ENCODE results near the gene ADD3.
"Not testable (repeated sequence)": the region's sequence is repeated elsewhere in the genome, so short reads cannot be mapped to it uniquely, and the experiment has no call there.

The ADD3 gene

DNA sequence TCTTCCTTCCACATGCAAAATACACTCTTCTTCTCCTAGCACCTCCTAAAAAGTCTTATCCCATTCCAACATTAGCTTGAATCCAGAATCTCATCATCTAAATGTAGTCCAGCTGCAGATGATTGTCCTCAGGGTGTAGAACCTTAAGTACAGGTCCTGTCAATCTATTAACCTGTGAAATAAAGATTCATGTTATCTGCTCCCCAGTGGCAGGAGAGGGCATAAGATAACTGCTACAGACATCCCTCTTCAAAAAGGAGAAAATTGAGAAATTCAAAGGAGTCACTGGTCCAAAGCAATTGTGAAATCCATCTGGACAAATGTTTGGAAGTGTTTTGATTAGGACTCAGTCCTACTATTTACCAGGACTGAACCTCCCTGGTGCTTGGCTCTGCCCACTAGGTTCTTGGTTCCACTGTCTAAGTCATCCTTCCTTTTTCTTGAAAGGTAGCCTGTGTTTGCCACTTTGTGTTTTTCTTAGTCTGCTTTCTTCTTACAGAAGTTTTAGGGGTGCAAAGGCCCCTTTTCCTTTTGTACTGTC lies 96.2 kb downstream of the ADD3 start:
- Mint-ChIP-seq H3K27ac (no peak overlapping the region), H3K9me3 (no peaks in the 10 kb centered on the region), H3K27me3 (ENCODE audit: low read depth) (no peaks in the 10 kb centered on the region), H3K4me3 (no peak overlapping the region), H3K36me3 (ENCODE audit: low read depth) (peaks cover 43% of the 10 kb centered on the region), H3K4me1 (ENCODE audit: low read depth) (peaks cover 18% of the 10 kb centered on the region)

DNA sequence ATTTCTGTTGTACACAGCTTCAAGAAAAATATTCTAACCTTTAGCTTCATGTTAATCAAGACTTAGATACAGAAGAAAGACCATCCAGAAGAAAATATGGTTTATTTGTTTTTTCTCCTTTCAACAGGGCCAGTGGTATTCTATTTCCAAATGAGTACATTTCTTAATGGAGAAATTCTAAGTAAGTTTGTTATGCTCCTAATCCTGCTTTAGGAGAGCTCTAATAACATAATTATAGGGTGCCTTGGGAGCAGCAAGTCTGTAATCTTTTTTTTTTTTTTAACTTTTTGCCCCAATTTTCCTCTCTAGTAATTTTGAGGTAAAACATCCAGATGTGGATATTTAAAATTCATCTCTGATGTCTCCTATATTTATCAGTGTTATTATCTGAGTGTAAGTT lies 98.1 kb downstream of the ADD3 start:
- Mint-ChIP-seq H3K4me3 (no peak overlapping the region), H3K4me1 (ENCODE audit: low read depth) (peaks cover 14% of the 10 kb centered on the region), H3K36me3 (ENCODE audit: low read depth) (peaks cover 45% of the 10 kb centered on the region), H3K9me3 (no peaks in the 10 kb centered on the region), H3K27me3 (ENCODE audit: low read depth) (no peaks in the 10 kb centered on the region), H3K27ac (no peak overlapping the region)

DNA sequence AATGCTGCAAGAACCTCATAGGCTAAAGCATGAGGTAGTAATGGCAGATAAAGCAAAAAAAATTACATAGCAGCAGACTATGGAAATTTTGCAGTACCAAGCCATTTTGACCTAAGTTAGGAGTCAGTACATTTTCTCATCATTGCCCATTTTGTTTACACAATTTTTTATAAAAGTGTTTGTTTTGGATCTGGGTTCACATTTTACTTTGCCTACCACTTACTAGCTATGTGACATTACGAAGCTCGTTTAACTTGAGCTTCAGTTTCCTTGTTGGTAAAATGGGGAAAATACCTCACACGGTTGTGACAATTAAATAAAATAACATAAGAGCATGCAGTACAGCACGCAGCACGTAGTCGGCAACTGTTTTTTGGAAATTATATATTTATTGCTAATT lies 99.6 kb downstream of the ADD3 start:
- no peaks in the 10 kb centered on the region for H3K27me3 Mint-ChIP-seq (ENCODE audit: low read depth)
- no peaks in the 10 kb centered on the region for H3K9me3 Mint-ChIP-seq
- peaks cover 7% of the 10 kb centered on the region for H3K4me1 Mint-ChIP-seq (ENCODE audit: low read depth)
- H3K36me3 Mint-ChIP-seq (ENCODE audit: low read depth), result peaks cover 36% of the 10 kb centered on the region
- H3K4me3 Mint-ChIP-seq, result no peak overlapping the region
- H3K27ac Mint-ChIP-seq, result no peak overlapping the region

DNA sequence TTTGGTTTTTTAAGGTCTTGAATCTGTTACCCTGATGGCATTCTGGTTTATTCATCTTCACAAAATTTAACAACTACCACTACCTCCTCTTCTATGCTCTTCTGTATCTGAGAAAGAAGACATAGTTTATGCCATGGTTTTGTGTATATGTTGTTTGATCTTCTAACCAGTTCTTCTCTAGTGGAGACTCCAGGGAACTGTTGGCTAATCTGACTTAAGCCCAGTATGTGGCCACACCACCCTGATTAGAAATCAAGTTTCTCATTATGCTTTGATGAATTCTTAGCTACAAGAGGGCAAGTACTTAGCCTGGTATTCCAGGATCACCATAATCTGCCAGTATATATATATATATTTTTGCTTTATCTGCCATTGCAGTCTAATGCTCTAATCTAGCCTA lies 100.1 kb downstream of the ADD3 start:
- no peaks in the 10 kb centered on the region for H3K9me3 Mint-ChIP-seq
- H3K27ac Mint-ChIP-seq, result no peak overlapping the region
- H3K27me3 Mint-ChIP-seq (ENCODE audit: low read depth), result no peaks in the 10 kb centered on the region
- H3K4me1 Mint-ChIP-seq (ENCODE audit: low read depth), result peaks cover 7% of the 10 kb centered on the region
- no peak overlapping the region for H3K4me3 Mint-ChIP-seq
- H3K36me3 Mint-ChIP-seq (ENCODE audit: low read depth), result peaks cover 39% of the 10 kb centered on the region

DNA sequence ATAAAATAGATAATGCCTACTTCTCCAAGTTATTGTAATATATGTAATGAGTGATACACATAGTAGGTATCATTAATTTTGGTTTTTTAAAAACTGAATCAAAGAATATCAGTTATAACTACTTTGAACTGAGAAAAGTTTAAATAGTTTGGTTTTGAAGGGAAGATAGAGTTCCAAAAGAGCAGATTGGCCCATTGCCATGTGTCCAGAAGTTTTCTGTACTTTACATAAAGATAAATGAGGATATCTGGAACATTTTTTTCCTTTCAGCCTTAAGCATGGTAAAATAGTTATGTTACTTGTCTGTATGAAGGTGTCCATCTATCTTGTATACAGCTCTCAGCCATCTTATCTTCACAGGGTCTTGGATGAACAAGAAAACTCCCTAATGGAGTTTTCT lies 101.7 kb downstream of the ADD3 start:
- Mint-ChIP-seq H3K4me3 (no peak overlapping the region), H3K36me3 (ENCODE audit: low read depth) (peaks cover 45% of the 10 kb centered on the region), H3K9me3 (no peaks in the 10 kb centered on the region), H3K27ac (no peak overlapping the region), H3K4me1 (ENCODE audit: low read depth) (peaks cover 2% of the 10 kb centered on the region), H3K27me3 (ENCODE audit: low read depth) (no peaks in the 10 kb centered on the region)

DNA sequence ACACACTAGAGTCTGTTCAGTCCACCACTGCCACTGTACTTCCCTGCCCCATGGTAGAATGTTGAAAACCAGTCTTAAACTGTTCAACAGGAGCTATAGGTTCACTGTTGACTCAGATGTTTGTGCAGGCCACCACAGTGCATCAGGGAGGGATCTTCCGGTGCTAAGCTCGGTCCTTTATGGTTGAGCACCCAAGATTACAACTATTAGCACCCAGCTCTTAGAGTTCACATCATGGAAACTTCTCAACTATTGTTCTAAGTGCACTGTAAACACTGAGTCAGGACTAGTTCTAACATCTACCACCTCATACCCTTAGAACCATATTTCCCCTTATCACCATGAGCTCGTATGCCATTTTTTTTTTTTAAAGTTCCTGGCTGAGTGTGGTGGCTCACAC lies 102.6 kb downstream of the ADD3 start:
- Mint-ChIP-seq H3K36me3 (ENCODE audit: low read depth) (peaks cover 47% of the 10 kb centered on the region), H3K4me3 (no peak overlapping the region), H3K27ac (no peak overlapping the region)

GRCh38 chr10:110113670-110114337 lies 106.0 kb downstream of the ADD3 start:
- H3K4me1 Mint-ChIP-seq (ENCODE audit: low read depth), result no peaks in the 10 kb centered on the region
- H3K27me3 Mint-ChIP-seq (ENCODE audit: low read depth), result no peaks in the 10 kb centered on the region
- no peak overlapping the region for H3K4me3 Mint-ChIP-seq
- H3K27ac Mint-ChIP-seq, result no peak overlapping the region
- no peaks in the 10 kb centered on the region for H3K9me3 Mint-ChIP-seq
- H3K36me3 Mint-ChIP-seq (ENCODE audit: low read depth), result peaks cover 53% of the 10 kb centered on the region

More for the DNA sequence above, 102.6 kb downstream of the ADD3 start:
- no peaks in the 10 kb centered on the region for H3K9me3 Mint-ChIP-seq
- peaks cover 2% of the 10 kb centered on the region for H3K4me1 Mint-ChIP-seq (ENCODE audit: low read depth)
- H3K27me3 Mint-ChIP-seq (ENCODE audit: low read depth), result no peaks in the 10 kb centered on the region

DNA sequence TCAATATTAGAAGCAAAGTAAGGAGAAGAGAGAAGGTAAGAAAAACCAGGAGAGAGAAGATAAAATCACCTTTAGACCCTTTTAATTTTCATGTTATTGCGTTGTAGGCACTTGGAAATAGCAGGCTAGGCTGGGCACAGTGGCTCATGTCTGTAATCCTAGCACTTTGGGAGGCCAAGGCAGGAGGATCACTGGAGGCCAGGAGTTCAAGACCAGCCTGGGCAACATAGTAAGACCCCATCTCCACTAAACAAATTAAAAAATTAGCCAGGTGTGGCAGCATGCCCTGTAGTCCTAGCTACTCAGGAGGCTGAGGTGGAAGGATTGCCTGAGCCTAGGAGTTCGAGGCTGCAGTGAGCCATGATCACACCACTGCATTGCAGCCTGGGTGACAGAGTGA lies 106.9 kb downstream of the ADD3 start:
- peaks cover 56% of the 10 kb centered on the region for H3K36me3 Mint-ChIP-seq (ENCODE audit: low read depth)
- H3K9me3 Mint-ChIP-seq; H3K27me3 Mint-ChIP-seq (ENCODE audit: low read depth); H3K4me3 Mint-ChIP-seq; H3K27ac Mint-ChIP-seq; H3K4me1 Mint-ChIP-seq (ENCODE audit: low read depth): not testable (repeated sequence)

GRCh38 chr10:110115784-110116520 lies 108.2 kb downstream of the ADD3 start:
- H3K4me3 Mint-ChIP-seq, result no peak overlapping the region
- H3K9me3 Mint-ChIP-seq, result no peaks in the 10 kb centered on the region
- H3K36me3 Mint-ChIP-seq (ENCODE audit: low read depth), result peaks cover 56% of the 10 kb centered on the region
- no peak overlapping the region for H3K27ac Mint-ChIP-seq
- no peaks in the 10 kb centered on the region for H3K4me1 Mint-ChIP-seq (ENCODE audit: low read depth)
- H3K27me3 Mint-ChIP-seq (ENCODE audit: low read depth), result no peaks in the 10 kb centered on the region

GRCh38 chr10:110118891-110119621 lies 111.3 kb downstream of the ADD3 start:
- H3K36me3 Mint-ChIP-seq (ENCODE audit: low read depth), result peaks cover 59% of the 10 kb centered on the region
- H3K27ac Mint-ChIP-seq, result no peak overlapping the region
- no peaks in the 10 kb centered on the region for H3K27me3 Mint-ChIP-seq (ENCODE audit: low read depth)
- H3K4me1 Mint-ChIP-seq (ENCODE audit: low read depth), result no peaks in the 10 kb centered on the region
- no peak overlapping the region for H3K4me3 Mint-ChIP-seq
- no peaks in the 10 kb centered on the region for H3K9me3 Mint-ChIP-seq

DNA sequence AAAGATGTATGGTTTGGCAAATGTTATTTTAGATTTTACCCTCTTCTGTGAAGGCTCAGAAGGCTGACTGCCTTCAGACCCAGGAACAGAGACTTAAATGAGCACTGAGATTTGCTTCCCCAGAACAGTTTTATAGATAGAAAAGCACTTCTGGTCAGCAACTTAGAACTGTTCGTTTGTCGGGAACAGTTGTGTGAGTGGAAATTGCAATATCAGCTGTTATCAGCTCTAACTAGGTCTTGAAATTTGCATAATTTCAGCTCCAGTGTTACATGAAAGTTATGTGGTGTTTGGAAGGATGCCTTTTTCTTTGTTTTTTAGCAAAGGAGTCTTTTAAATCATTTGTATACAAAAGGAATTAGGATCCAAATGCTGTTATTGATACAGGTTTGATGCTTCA lies 115.8 kb downstream of the ADD3 start:
- Mint-ChIP-seq H3K36me3 (ENCODE audit: low read depth) (peaks cover 52% of the 10 kb centered on the region), H3K4me1 (ENCODE audit: low read depth) (peaks cover under 1% of the 10 kb centered on the region), H3K27ac (no peak overlapping the region), H3K27me3 (ENCODE audit: low read depth) (no peaks in the 10 kb centered on the region), H3K9me3 (no peaks in the 10 kb centered on the region), H3K4me3 (no peak overlapping the region)

GRCh38 chr10:110129490-110129889 lies 121.7 kb downstream of the ADD3 start:
- Mint-ChIP-seq H3K9me3 (no peaks in the 10 kb centered on the region), H3K4me1 (ENCODE audit: low read depth) (peaks cover 5% of the 10 kb centered on the region), H3K27ac (no peak overlapping the region), H3K36me3 (ENCODE audit: low read depth) (peaks cover 48% of the 10 kb centered on the region), H3K27me3 (ENCODE audit: low read depth) (no peaks in the 10 kb centered on the region), H3K4me3 (no peak overlapping the region)

GRCh38 chr10:110134917-110135316 lies 127.1 kb downstream of the ADD3 start:
- peaks cover 18% of the 10 kb centered on the region for H3K4me1 Mint-ChIP-seq (ENCODE audit: low read depth)
- no peaks in the 10 kb centered on the region for H3K27me3 Mint-ChIP-seq (ENCODE audit: low read depth)
- H3K27ac Mint-ChIP-seq, result no peak overlapping the region
- H3K9me3 Mint-ChIP-seq, result no peaks in the 10 kb centered on the region
- H3K36me3 Mint-ChIP-seq (ENCODE audit: low read depth), result peaks cover 26% of the 10 kb centered on the region
- no peak overlapping the region for H3K4me3 Mint-ChIP-seq

DNA sequence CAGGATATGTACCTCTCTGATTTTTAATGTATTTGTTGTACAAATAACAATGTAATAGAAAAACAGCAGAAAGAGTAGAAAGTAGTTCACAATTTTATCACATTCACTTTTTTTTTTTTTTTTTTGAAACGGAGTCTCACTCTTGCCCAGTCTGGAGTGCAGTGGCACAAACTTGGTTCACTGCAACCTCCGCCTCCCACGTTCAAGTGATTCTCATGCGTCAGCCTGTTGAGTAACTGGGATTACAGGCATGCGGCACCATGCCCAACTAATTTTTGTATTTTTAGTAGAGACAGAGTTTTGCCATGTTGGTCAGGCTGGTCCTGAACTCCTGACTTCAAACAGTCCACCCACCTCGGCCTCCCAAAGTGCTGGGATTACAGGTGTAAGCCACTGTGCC lies 128.1 kb downstream of the ADD3 start:
- H3K9me3 Mint-ChIP-seq; H3K27me3 Mint-ChIP-seq (ENCODE audit: low read depth); H3K27ac Mint-ChIP-seq; H3K4me3 Mint-ChIP-seq: not testable (repeated sequence)
- peaks cover 19% of the 10 kb centered on the region for H3K4me1 Mint-ChIP-seq (ENCODE audit: low read depth)
- peaks cover 21% of the 10 kb centered on the region for H3K36me3 Mint-ChIP-seq (ENCODE audit: low read depth)

- peak overlapping the region; percentile 37 for H3K27ac Mint-ChIP-seq
Measured at GRCh38 chr10:110137142-110137545, 129.4 kb downstream of the ADD3 start.

More at GRCh38 chr10:110137142-110137545, 129.4 kb downstream of the ADD3 start:
- peaks cover 18% of the 10 kb centered on the region for H3K36me3 Mint-ChIP-seq (ENCODE audit: low read depth)
- no peaks in the 10 kb centered on the region for H3K27me3 Mint-ChIP-seq (ENCODE audit: low read depth)
- H3K4me1 Mint-ChIP-seq (ENCODE audit: low read depth), result peaks cover 31% of the 10 kb centered on the region
- no peak overlapping the region for H3K4me3 Mint-ChIP-seq
- H3K9me3 Mint-ChIP-seq, result no peaks in the 10 kb centered on the region

Data from T-helper 1 cell treated with Interleukin-12 subunit alpha and Interleukin-12 subunit beta and Interleukin-4 antibody, amounts not matched to agents 30 μg/mL and 1 μg/mL, for 36 hours (primary cell).